Left colon (tissue), 2 donors: ENCODE data around the gene EHMT1. TPM values are rescaled to one million over a fixed set of nuclear protein-coding genes. Genes with fewer than 3 reads are reported as not detected.
A peak's percentile ranks its signal among the peaks of the same experiment; 100 is the strongest.
"Not testable (repeated sequence)": the region's sequence is repeated elsewhere in the genome, so short reads cannot be mapped to it uniquely, and the experiment has no call there.

ENCODE experiments used
- ATAC-seq: fragments of 200-7000 bp; cut with Tn5 transposase; one replicate; pipeline ENCODE4 v1.9.1; 2020; ENCODE audit warnings: mild to moderate bottlenecking, moderate library complexity
- DNase-seq, 2 donors: peaks; one replicate each; pipeline ENCODE4 v3.0.0-alpha.2; 2020
- intact Hi-C, 2 donors: fragments of 100-400 bp; cut with DNase I in 1 of 2; cut with micrococcal nuclease in 1 of 2; formaldehyde crosslinking; loops; one replicate each; pipeline versions ENCODE4 v1.11.2 to v1.14.0; 2022; cut with DNase I, micrococcal nuclease
- total RNA-seq, 2 donors: library from RNA; stranded (reverse); fragmentation: NEBNext Ultra II Directional; extraction: Animal tissue kit (Norgen Biotek cat#: 25700); gene quantifications; one replicate each; pipeline ENCODE4 v1.2.1, GENCODE V29; 2021
- donor health status: DM: no; HTN: no; CAD: no.
- donor health status: DM: yes; HTN: yes; CAD: no.

Gene EHMT1
- total RNA-seq, 2 donors from 2014 or later = 72.2 to 98.4 TPM

GRCh38 chr9:137760426-137760825, 141.6 kb downstream of the EHMT1 start:
- ATAC-seq (no peak), DNase-seq (no peak)
- intact Hi-C loops = no loop called here

GRCh38 chr9:137761032-137761431, 142.2 kb downstream of the EHMT1 start:
- no peak for DNase-seq
- intact Hi-C loops = no loop called here
- ATAC-seq = no peak

- no peak for ATAC-seq
- intact Hi-C loops = no loop called here
- no peak for DNase-seq
Measured at GRCh38 chr9:137761793-137762192, 143.0 kb downstream of the EHMT1 start.

- ATAC-seq = no peak
- intact Hi-C loops = no loop called here
- DNase-seq = peak in 1 of 2 donors; percentile 60
Measured at GRCh38 chr9:137762414-137763061, 143.7 kb downstream of the EHMT1 start.

- ATAC-seq (peak; percentile 59), DNase-seq (no peak)
- intact Hi-C loops = no loop called here
Measured at GRCh38 chr9:137763271-137763955, 144.6 kb downstream of the EHMT1 start.

GRCh38 chr9:137764171-137764671, 145.4 kb downstream of the EHMT1 start:
- DNase-seq = no peak
- intact Hi-C loops = no loop called here

GRCh38 chr9:137764981-137765380, 146.2 kb downstream of the EHMT1 start:
- intact Hi-C loops = no loop called here
- ATAC-seq (no peak), DNase-seq (no peak)

More at GRCh38 chr9:137764171-137764671, 145.4 kb downstream of the EHMT1 start:
- no peak for ATAC-seq

GRCh38 chr9:137765536-137765935, 146.7 kb downstream of the EHMT1 start:
- intact Hi-C loops = no loop called here
- DNase-seq = no peak
- no peak for ATAC-seq

GRCh38 chr9:137771580-137771979, 152.8 kb downstream of the EHMT1 start:
- intact Hi-C loops = no loop called here
- ATAC-seq = no peak
- DNase-seq = no peak

GRCh38 chr9:137772281-137772873, 153.6 kb downstream of the EHMT1 start:
- no peak for ATAC-seq
- no peak for DNase-seq
- intact Hi-C loops = no loop called here

GRCh38 chr9:137774775-137775386, 156.1 kb downstream of the EHMT1 start:
- intact Hi-C loops = no loop called here
- ATAC-seq (no peak), DNase-seq (no peak)

- intact Hi-C loops = no loop called here
- DNase-seq (no peak), ATAC-seq (no peak)
Measured at GRCh38 chr9:137776306-137776995, 157.6 kb downstream of the EHMT1 start.

- intact Hi-C loops = no loop called here
- ATAC-seq = no peak
- no peak for DNase-seq
Measured at GRCh38 chr9:137777761-137778160, 159.0 kb downstream of the EHMT1 start.

- DNase-seq (no peak), ATAC-seq (no peak)
- intact Hi-C loops = no loop called here
Measured at GRCh38 chr9:137778336-137778735, 159.5 kb downstream of the EHMT1 start.

- DNase-seq (no peak), ATAC-seq (no peak)
- intact Hi-C loops = no loop called here
Measured at GRCh38 chr9:137778914-137779313, 160.1 kb downstream of the EHMT1 start.

GRCh38 chr9:137780031-137780430, 161.2 kb downstream of the EHMT1 start:
- intact Hi-C loops, DNase-seq, ATAC-seq: not testable (repeated sequence)

GRCh38 chr9:137781906-137782585, 163.2 kb downstream of the EHMT1 start:
- DNase-seq (no peak), ATAC-seq (no peak)
- intact Hi-C loops = no loop called here

GRCh38 chr9:137783521-137783920, 164.7 kb downstream of the EHMT1 start:
- DNase-seq (no peak), ATAC-seq (no peak)
- intact Hi-C loops = no loop called here

GRCh38 chr9:137784046-137784445, 165.2 kb downstream of the EHMT1 start:
- DNase-seq (no peak), ATAC-seq (no peak)
- intact Hi-C loops = no loop called here
